HEK293T (cell line): Measurements from ENCODE around the gene UNC50.

Source experiments
- CTCF ChIA-PET: fragments of 350-600 bp; formaldehyde crosslinking; extraction: SDS; loops from one replicate; lab custom pipeline; 2021; ENCODE audit warnings: antibody characterized with exemption, inconsistent platforms; lab: Yijun Ruan, JAX
- POLR2A ChIA-PET: fragments of 350-600 bp; formaldehyde crosslinking; extraction: SDS; loops from one replicate; lab custom pipeline; 2020; ENCODE audit warnings: antibody characterized with exemption, inconsistent platforms; lab: Yijun Ruan, JAX
- DNase-seq: peaks from one replicate; pipeline ENCODE4 v3.0.0; 2012; ENCODE audit warnings: mixed read lengths; ENCODE audit errors: extremely low spot score
- ARNT ChIP-seq: fragments of 450-650 bp; IDR thresholded peaks from 2 replicates; pipeline ENCODE4 v1.6.1; 2017; ENCODE audit warnings: mild to moderate bottlenecking
- BHLHE40 ChIP-seq: fragments of 450-650 bp; IDR thresholded peaks from 2 replicates; pipeline ENCODE4 v1.6.1; 2016; ENCODE audit warnings: mild to moderate bottlenecking, moderate library complexity, borderline replicate concordance
- CTBP1 ChIP-seq: fragments of 450-650 bp; IDR thresholded peaks from 2 replicates; pipeline ENCODE4 v1.6.1; 2016; ENCODE audit warnings: borderline replicate concordance
- ELF4 ChIP-seq: fragments of 450-650 bp; IDR thresholded peaks from 2 replicates; pipeline ENCODE4 v1.6.1; 2017; ENCODE audit warnings: antibody characterized with exemption
- FOXA1 ChIP-seq: fragments of 450-650 bp; IDR thresholded peaks from 2 replicates; pipeline ENCODE4 v1.6.1; 2016; ENCODE audit warnings: mild to moderate bottlenecking
- FOXK2 ChIP-seq: fragments of 450-650 bp; IDR thresholded peaks from 2 replicates; pipeline ENCODE4 v1.6.1; 2016; ENCODE audit warnings: mild to moderate bottlenecking
- FOXM1 ChIP-seq: fragments of 450-650 bp; IDR thresholded peaks from 2 replicates; pipeline ENCODE4 v1.6.1; 2017; ENCODE audit warnings: mild to moderate bottlenecking, borderline replicate concordance
- HDGF ChIP-seq: fragments of 450-650 bp; IDR thresholded peaks from 2 replicates; pipeline ENCODE4 v1.6.1; 2017; ENCODE audit warnings: antibody characterized with exemption, borderline replicate concordance
- L3MBTL2 ChIP-seq: fragments of 450-650 bp; conservative IDR thresholded peaks from 2 replicates; pipeline ENCODE4 v1.6.1; 2016; ENCODE audit warnings: mild to moderate bottlenecking
- LEF1 ChIP-seq: fragments of 450-650 bp; IDR thresholded peaks from 2 replicates; pipeline ENCODE4 v1.6.1; 2017; ENCODE audit warnings: mild to moderate bottlenecking, borderline replicate concordance
- NFRKB ChIP-seq: fragments of 450-650 bp; IDR thresholded peaks from 2 replicates; pipeline ENCODE4 v1.6.1; 2016; ENCODE audit warnings: mild to moderate bottlenecking, moderate library complexity
- PKNOX1 ChIP-seq: fragments of 450-650 bp; IDR thresholded peaks from 2 replicates; pipeline ENCODE4 v1.6.1; 2016
- SP1 ChIP-seq: fragments of 450-650 bp; IDR thresholded peaks from 2 replicates; pipeline ENCODE4 v1.6.1; 2017
- SUZ12 ChIP-seq: fragments of 450-650 bp; IDR thresholded peaks from 2 replicates; pipeline ENCODE4 v1.6.1; 2016; ENCODE audit warnings: mild to moderate bottlenecking
- TARDBP ChIP-seq: fragments of 450-650 bp; IDR thresholded peaks from 2 replicates; pipeline ENCODE4 v1.6.1; 2016
- ZNF384 ChIP-seq: fragments of 450-650 bp; IDR thresholded peaks from 2 replicates; pipeline ENCODE4 v1.6.1; 2016

Gene UNC50

GRCh38 chr2:98578231-98578630 lies 30.2 kb upstream of the UNC50 start:
- TF ChIP-seq FOXM1 (no peak), CTBP1 (no peak), HDGF (no peak), TARDBP (no peak), ZNF384 (no peak), SUZ12 (no peak), BHLHE40 (no peak), ELF4 (no peak), FOXK2 (no peak), L3MBTL2 (no peak)
- POLR2A ChIA-PET = no interaction called here
- DNase-seq = no peak
- CTCF ChIA-PET = interaction anchor here (0.7 kb wide), 1 partner anchor 370 kb away, joined by 3 read pairs; no protein-coding TSS in a partner anchor

DNA sequence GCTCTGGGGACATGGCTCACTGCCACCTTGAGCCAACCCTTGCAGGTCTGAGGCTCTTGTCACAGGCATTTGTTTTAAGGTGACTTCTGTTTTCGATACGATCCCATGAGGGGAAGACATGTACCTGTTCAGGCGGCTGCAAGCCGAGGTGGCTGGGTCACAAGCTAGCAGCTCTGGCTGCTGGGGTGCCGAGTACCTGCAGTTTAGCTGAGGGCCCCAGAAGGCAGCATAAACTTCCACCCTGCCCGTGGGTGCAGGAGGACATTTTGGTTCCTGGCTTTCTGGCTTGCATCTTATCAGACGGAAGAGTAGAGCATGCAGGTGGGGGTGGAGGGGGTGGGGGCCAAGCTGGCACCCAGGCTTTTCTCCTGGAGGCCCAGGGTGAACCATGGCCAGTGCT lies 28.5 kb upstream of the UNC50 start:
- CTCF ChIA-PET = interaction anchor here (0.6 kb wide), 1 partner anchor 172 kb away, joined by 4 read pairs; no protein-coding TSS in a partner anchor
- POLR2A ChIA-PET = no interaction called here
- TF ChIP-seq ARNT (no peak), CTBP1 (no peak), ZNF384 (no peak), L3MBTL2 (no peak), SUZ12 (no peak), TARDBP (no peak), ELF4 (no peak), PKNOX1 (no peak), NFRKB (no peak), BHLHE40 (no peak), HDGF (no peak)
- DNase-seq = no peak

GRCh38 chr2:98580656-98581284 lies 27.6 kb upstream of the UNC50 start:
- ChIA-PET CTCF (no interaction called here), POLR2A (no interaction called here)
- TF ChIP-seq TARDBP (no peak), ELF4 (no peak), SP1 (no peak), FOXA1 (no peak), FOXK2 (no peak), SUZ12 (no peak), BHLHE40 (no peak)

GRCh38 chr2:98582523-98582922 lies 25.9 kb upstream of the UNC50 start:
- CTCF ChIA-PET = no interaction called here
- TF ChIP-seq FOXK2 (no peak), CTBP1 (no peak), FOXM1 (no peak), NFRKB (no peak), BHLHE40 (no peak), PKNOX1 (no peak), FOXA1 (no peak), HDGF (no peak), ELF4 (no peak), ZNF384 (no peak), TARDBP (no peak), LEF1 (no peak), SUZ12 (no peak), SP1 (no peak), L3MBTL2 (no peak)
- POLR2A ChIA-PET = no interaction called here
- no peak for DNase-seq

More at GRCh38 chr2:98580656-98581284, 27.6 kb upstream of the UNC50 start:
- no peak for DNase-seq

DNA sequence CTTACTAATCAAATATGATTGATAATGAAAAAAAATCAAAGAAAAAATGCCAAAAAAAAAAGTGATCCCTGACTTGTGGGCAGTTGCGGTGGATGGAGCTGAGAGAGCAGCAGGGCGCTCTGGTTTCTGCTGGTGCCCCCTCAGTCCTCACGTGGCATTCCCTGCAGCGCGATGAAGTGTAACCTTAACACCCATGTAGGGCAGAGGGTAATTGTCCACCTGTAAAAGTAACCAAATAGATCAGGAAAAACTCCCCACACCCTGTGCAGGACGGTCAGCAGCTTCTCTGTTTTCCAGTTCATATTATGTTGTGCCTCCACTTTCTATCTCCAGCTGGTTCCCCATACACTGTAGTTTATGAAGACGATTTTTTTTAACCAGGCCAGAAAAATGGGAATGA lies 25.1 kb upstream of the UNC50 start:
- no peak for DNase-seq
- POLR2A ChIA-PET = no interaction called here
- TF ChIP-seq SP1 (no peak), LEF1 (no peak), FOXM1 (no peak), ZNF384 (no peak), ELF4 (no peak), FOXA1 (no peak), CTBP1 (no peak), NFRKB (no peak), HDGF (no peak), BHLHE40 (no peak), ARNT (no peak), FOXK2 (no peak)
- CTCF ChIA-PET = no interaction called here

GRCh38 chr2:98583816-98584618 lies 24.4 kb upstream of the UNC50 start:
- ChIA-PET CTCF (no interaction called here), POLR2A (no interaction called here)
- TF ChIP-seq FOXK2 = no peak
- no peak for TF ChIP-seq NFRKB
- TF ChIP-seq FOXM1 = no peak
- no peak for TF ChIP-seq LEF1
- TF ChIP-seq ZNF384 = no peak
- TF ChIP-seq CTBP1 = no peak
- no peak for TF ChIP-seq SUZ12
- no peak for TF ChIP-seq BHLHE40
- no peak for TF ChIP-seq PKNOX1
- DNase-seq = no peak
